ENCODE data around the gene POLRMT.

GRCh38 chr19:642767-643727 lies 9.7 kb upstream of the POLRMT start:
- TF ChIP-seq CTCF (IDR thresholded peaks at IDR 0.05) (no peak), POLR2A (IDR thresholded peaks at IDR 0.05) (no peak)

All from heart left ventricle (tissue), 13 donors.